ENCODE measurements around the gene IL11. TPM values are rescaled to one million over a fixed set of nuclear protein-coding genes. Genes with fewer than 3 reads are reported as not detected.
"Not testable (repeated sequence)": the region's sequence is repeated elsewhere in the genome, so short reads cannot be mapped to it uniquely, and the experiment has no call there.

The IL11 gene
- under 1 TPM in 1 of 4 donors, not detected in 3; 0.67 TPM for total RNA-seq

DNA sequence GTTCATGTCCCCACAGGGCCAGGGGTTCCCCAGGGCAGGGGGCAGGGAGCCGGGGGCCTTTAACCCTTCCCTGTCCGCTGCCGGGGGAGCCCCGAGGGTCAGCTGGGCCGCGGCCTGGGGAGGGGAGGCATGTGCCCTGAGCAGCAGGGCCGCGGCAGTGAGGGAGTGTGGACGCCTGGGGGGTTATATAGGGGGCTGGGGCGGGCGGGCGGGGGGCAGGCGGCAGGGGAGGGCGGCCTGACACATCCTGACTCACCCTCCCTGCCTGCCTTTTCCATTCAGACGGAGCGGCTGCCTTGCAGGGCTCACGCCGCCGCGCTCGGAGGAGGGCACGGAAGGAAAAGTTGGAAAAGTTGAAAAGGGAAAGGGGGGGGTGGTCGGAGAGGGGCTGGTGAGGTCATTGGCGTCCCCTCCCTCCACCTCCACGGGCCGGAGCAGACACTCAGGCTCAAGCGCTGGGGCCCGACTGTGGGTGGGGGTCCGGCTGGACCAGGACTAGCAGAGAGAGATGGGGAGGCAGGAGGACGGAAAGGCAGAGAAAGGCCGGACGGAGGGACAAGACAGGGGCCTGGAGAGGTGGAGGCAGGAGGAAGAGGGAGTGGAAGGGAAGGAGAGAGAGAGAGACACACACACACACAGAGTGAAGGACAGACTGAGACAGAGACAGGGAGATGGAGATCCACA, at the start of gene IL11:
Gene IL11, minus strand, starts transcription at position 159 of the 684 bp plus-strand sequence. Its CDS starts 153 bp downstream, at position 6.
- no peak for ATAC-seq
- no peaks in the 10 kb centered on the region for H3K9me3 ChIP-seq
- peaks cover 0 to 30% (median 13%) of the 10 kb centered on the region in 3 donors for H3K4me1 ChIP-seq
- TF ChIP-seq EP300 (IDR thresholded peaks at IDR 0.05) (no peak), POLR2AphosphoS5 (IDR thresholded peaks at IDR 0.05) (no peak), POLR2A (IDR thresholded peaks at IDR 0.05) (no peak)
- TF ChIP-seq, protein P1, sequence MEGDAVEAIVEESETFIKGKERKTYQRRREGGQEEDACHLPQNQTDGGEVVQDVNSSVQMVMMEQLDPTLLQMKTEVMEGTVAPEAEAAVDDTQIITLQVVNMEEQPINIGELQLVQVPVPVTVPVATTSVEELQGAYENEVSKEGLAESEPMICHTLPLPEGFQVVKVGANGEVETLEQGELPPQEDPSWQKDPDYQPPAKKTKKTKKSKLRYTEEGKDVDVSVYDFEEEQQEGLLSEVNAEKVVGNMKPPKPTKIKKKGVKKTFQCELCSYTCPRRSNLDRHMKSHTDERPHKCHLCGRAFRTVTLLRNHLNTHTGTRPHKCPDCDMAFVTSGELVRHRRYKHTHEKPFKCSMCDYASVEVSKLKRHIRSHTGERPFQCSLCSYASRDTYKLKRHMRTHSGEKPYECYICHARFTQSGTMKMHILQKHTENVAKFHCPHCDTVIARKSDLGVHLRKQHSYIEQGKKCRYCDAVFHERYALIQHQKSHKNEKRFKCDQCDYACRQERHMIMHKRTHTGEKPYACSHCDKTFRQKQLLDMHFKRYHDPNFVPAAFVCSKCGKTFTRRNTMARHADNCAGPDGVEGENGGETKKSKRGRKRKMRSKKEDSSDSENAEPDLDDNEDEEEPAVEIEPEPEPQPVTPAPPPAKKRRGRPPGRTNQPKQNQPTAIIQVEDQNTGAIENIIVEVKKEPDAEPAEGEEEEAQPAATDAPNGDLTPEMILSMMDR (IDR thresholded peaks at IDR 0.05): no peak
- peaks cover 98% of the 10 kb centered on the region for H3K27me3 ChIP-seq
- H3K36me3 ChIP-seq: no peaks in the 10 kb centered on the region
- no peak within 1 kb of the TSS for H3K27ac ChIP-seq
- WGBS, 2 donors (ENCODE audit: low coverage in 1 of 2): 6% methylated on average over 12 of the region's 32 CpGs; no CpG with 5 or more reads in 1 of the 2 donors
- H3K4me3 ChIP-seq: peak within 1 kb of the TSS in 1 of 2 donors; percentile 38

DNA sequence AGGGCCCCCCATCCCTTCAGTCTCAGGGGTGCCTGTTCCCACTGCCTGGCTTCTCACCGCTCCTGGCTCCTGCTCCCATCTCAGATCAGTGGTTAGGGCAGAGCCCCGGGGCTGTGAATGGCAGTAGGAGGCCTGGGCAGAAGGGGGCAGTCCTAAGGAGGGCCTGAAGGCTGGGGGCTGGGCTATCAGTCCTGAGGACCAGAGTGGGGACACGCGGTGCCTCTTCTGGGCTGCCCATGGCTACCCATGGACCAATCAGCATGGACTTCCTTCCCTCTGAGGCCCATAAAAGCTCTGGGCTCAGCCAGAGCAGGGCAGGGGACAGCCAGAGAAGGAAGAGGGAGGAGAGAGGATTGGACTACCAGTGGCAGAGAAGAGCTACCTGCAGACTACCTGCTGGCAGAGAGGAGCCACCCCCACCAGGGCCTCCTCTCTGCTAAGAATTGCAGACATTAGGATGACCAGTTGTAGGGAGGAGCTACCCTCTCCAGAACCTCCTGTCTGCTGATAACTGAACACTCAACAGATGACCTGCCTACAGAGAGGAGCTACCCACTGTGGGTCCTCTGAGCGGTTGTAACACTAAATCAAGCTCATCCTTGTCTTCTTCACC, 49.5 kb upstream of the IL11 start:
- ATAC-seq: no peak
- Histone ChIP-seq H3K27ac (no peak overlapping the region), H3K9me3 (no peaks in the 10 kb centered on the region), H3K27me3 (peaks cover 40% of the 10 kb centered on the region), H3K36me3 (no peaks in the 10 kb centered on the region), H3K4me3 (no peak overlapping the region), H3K4me1 (no peaks in the 10 kb centered on the region)
- TF ChIP-seq EP300 (IDR thresholded peaks at IDR 0.05): no peak
- TF ChIP-seq POLR2AphosphoS5 (IDR thresholded peaks at IDR 0.05): no peak
- TF ChIP-seq, protein P1 (IDR thresholded peaks at IDR 0.05): no peak
- no peak for TF ChIP-seq POLR2A (IDR thresholded peaks at IDR 0.05)
- WGBS, 2 donors (ENCODE audit: low coverage in 1 of 2): 33 to 80% methylated on average over 1 to 2 of the region's 5 CpGs

DNA sequence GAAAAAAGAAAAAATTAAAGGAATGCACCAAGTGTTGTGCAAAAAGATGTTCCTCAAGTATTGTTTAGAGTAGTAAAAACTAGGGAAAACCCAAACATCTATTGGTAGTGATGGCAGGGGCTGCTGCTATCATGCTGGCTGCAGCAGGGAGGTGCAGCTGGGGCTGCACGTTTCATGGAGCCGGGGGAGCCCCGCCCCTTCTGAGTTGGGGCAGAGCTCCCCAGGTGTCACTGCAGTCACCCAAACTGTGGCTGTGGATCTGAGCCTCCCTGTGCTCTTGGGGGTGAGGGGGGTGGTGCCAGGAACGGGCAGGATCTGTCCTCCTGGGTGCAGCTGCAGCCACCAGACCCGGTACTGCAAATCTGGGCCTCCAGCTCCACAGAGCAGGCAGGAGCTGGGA, 48.8 kb upstream of the IL11 start:
- Histone ChIP-seq H3K36me3 (no peaks in the 10 kb centered on the region), H3K27ac (no peak overlapping the region), H3K4me3 (no peak overlapping the region), H3K27me3 (peaks cover 33% of the 10 kb centered on the region), H3K4me1 (no peaks in the 10 kb centered on the region), H3K9me3 (no peaks in the 10 kb centered on the region)
- ATAC-seq: no peak
- TF ChIP-seq, protein P1 (IDR thresholded peaks at IDR 0.05): no peak
- TF ChIP-seq EP300 (IDR thresholded peaks at IDR 0.05) (no peak), POLR2A (IDR thresholded peaks at IDR 0.05) (no peak), POLR2AphosphoS5 (IDR thresholded peaks at IDR 0.05) (no peak)
- WGBS, 2 donors (ENCODE audit: low coverage in 1 of 2): 42 to 43% methylated on average over 2 of the region's 5 CpGs

DNA sequence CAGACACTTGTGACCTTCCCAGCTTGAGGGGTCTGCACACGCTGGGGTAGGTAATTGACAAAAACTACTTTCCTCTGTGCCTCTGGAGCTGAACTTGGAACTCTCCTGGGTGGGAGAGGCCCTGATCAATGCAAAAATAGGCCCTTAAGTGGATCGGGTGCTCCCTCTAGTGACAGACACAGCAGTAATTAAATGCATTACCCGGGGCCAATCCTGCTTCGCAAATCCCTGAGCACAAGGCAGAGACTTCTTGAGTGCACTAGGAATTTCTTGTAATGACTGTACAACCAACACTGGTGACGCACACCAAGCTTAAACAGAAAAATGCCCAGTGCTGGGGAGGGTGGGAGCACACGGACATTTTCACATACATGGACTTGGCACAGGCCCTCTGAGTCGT, 47.9 kb upstream of the IL11 start:
- H3K4me3 ChIP-seq: no peak overlapping the region
- no peaks in the 10 kb centered on the region for H3K36me3 ChIP-seq
- TF ChIP-seq POLR2AphosphoS5 (IDR thresholded peaks at IDR 0.05): no peak
- TF ChIP-seq, protein P1 (IDR thresholded peaks at IDR 0.05): peak in 3 of 4 experiments; percentile 59 to 67 (median 60)
- no peak overlapping the region for H3K27ac ChIP-seq
- no CpG with 5 or more reads among the region's 7 CpGs for WGBS, 2 donors (ENCODE audit: low coverage in 1 of 2)
- H3K27me3 ChIP-seq: peaks cover 27% of the 10 kb centered on the region
- H3K9me3 ChIP-seq: no peaks in the 10 kb centered on the region
- ATAC-seq: peak; percentile 58
- no peaks in the 10 kb centered on the region for H3K4me1 ChIP-seq

DNA sequence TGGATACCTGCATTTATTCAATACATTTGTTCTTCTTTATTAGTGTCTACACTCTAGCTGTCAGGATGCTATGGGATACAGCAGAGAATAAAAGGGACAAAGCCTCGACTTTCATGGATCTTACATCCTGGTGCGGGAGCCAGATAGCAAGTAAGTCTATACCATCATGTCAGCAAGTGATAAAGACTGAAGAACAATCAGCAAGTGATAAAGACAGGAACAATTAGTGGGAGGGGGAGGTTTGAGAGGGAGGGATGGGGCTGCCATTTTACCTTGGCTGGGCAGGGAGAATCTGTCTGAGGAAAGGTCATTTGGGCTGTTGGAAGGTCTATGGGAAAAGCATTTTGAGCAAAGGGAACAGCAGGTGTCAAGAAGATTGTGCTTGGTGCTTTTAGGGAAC, 39.9 kb upstream of the IL11 start:
- peaks cover 0 to 22% (median 16%) of the 10 kb centered on the region in 3 donors for H3K4me1 ChIP-seq
- ATAC-seq: no peak
- H3K27me3 ChIP-seq: no peaks in the 10 kb centered on the region
- no peak overlapping the region for H3K27ac ChIP-seq
- TF ChIP-seq POLR2A (IDR thresholded peaks at IDR 0.05) (no peak), EP300 (IDR thresholded peaks at IDR 0.05) (no peak), POLR2AphosphoS5 (IDR thresholded peaks at IDR 0.05) (no peak)
- TF ChIP-seq, protein P1 (IDR thresholded peaks at IDR 0.05): no peak
- no peaks in the 10 kb centered on the region for H3K9me3 ChIP-seq
- H3K36me3 ChIP-seq: peaks cover 0 to 12% of the 10 kb centered on the region in 2 donors
- 67 to 83% methylated on average over 1 of the region's 2 CpGs for WGBS, 2 donors (ENCODE audit: low coverage in 1 of 2)
- H3K4me3 ChIP-seq: no peak overlapping the region

DNA sequence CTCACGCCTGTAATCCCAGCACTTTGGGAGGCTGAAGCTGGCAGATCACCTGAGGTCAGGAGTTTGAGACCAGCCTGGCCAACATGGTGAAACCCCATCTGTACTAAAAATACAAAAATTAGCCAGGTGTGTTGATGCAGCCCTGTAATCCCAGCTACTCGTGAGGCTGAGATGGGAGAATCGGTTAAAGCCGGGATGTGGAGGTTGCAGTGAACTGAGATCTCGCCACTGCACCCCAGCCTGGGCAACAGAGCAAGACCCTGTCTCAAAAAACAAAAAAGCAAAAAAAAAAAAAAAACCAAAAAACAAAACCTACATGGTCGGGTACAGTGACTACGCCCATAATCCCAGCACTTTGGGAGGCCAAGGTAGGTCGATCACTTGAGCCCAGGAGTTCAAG, 38.9 kb upstream of the IL11 start:
- H3K4me3 ChIP-seq, H3K9me3 ChIP-seq, H3K27me3 ChIP-seq, ATAC-seq: not testable (repeated sequence)
- H3K27ac ChIP-seq: peak overlapping the region in 2 of 4 donors; percentile 97 to 98
- WGBS, 2 donors (ENCODE audit: low coverage in 1 of 2): 92% methylated on average over 7 of the region's 8 CpGs; no CpG with 5 or more reads in 1 of the 2 donors
- peaks cover 0 to 21% of the 10 kb centered on the region in 2 donors for H3K36me3 ChIP-seq
- peaks cover 0 to 22% (median 16%) of the 10 kb centered on the region in 3 donors for H3K4me1 ChIP-seq

All from gastroesophageal sphincter (tissue), 4 donors.